ENCODE measurements around the gene HINT1. TPM values are rescaled to one million over a fixed set of nuclear protein-coding genes. Genes with fewer than 3 reads are reported as not detected.
"Not testable (repeated sequence)": the region's sequence is repeated elsewhere in the genome, so short reads cannot be mapped to it uniquely, and the experiment has no call there.

Gene HINT1
- total RNA-seq, 1 donor from 2014 or later, result 207 TPM

DNA sequence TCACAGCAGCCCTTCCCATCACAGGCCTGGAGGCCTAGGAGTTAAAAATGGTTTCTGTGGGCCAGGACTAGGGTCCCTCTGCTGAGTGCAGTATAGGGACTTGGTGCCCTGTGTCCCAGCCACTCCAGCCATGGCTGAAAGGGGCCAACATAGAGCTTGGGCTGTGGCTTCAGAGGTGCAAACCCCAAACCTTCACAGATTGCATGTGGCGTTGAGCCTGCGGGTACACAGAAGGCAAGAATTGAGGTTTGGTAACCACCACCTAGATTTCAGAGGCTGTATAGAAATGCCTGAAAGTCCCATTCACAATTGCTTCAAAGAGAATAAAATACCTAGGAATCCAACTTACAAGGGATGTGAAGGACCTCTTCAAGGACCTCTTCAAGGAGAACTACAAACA lies 37.8 kb downstream of the HINT1 start:
- H3K36me3 ChIP-seq (ENCODE audit: control insufficient read depth in 3 of 3, insufficient read depth in 3 of 3, low read length in 3 of 3); H3K9ac ChIP-seq (ENCODE audit: low read depth in 1 of 3, low read length in 3 of 3); H3K9me3 ChIP-seq (ENCODE audit: control insufficient read depth in 3 of 3, low read length in 3 of 3); H3K27me3 ChIP-seq (ENCODE audit: control insufficient read depth in 3 of 3, insufficient read depth in 3 of 3, low read length in 3 of 3); H3K4me3 ChIP-seq (ENCODE audit: low read length in 3 of 3); H3K27ac ChIP-seq (ENCODE audit: low read depth, low read length); H3K4me1 ChIP-seq (ENCODE audit: control insufficient read depth in 3 of 3, insufficient read depth in 3 of 3, low read length in 3 of 3): not testable (repeated sequence)

DNA sequence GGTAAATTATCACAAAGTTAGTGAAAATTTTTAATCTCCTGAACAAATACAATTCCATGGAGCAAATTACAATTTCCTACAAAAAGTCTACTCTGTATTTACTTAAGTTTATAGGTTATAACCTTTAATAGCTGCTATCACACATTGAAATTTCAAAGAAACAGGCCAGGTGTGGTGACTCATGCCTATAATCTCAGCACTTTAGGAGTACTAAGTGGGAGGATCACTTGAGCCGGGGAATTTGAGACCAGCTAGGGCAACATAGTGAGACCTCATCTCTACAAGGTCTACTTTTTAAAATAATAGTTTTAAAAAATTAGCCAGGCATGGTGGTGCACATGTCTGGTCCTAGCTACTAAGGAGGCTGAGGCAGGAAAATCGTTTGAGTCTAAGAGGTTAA lies 50.3 kb downstream of the HINT1 start:
- H3K27me3 ChIP-seq (ENCODE audit: control insufficient read depth in 3 of 3, insufficient read depth in 3 of 3, low read length in 3 of 3), result no peaks in the 10 kb centered on the region
- no peak overlapping the region for H3K9ac ChIP-seq (ENCODE audit: low read depth in 1 of 3, low read length in 3 of 3)
- no peak overlapping the region for H3K4me3 ChIP-seq (ENCODE audit: low read length in 3 of 3)
- H3K4me1 ChIP-seq (ENCODE audit: control insufficient read depth in 3 of 3, insufficient read depth in 3 of 3, low read length in 3 of 3), result no peaks in the 10 kb centered on the region
- H3K36me3 ChIP-seq (ENCODE audit: control insufficient read depth in 3 of 3, insufficient read depth in 3 of 3, low read length in 3 of 3), result no peaks in the 10 kb centered on the region
- no peaks in the 10 kb centered on the region for H3K9me3 ChIP-seq (ENCODE audit: control insufficient read depth in 3 of 3, low read length in 3 of 3)
- H3K27ac ChIP-seq (ENCODE audit: low read depth, low read length), result no peak overlapping the region

DNA sequence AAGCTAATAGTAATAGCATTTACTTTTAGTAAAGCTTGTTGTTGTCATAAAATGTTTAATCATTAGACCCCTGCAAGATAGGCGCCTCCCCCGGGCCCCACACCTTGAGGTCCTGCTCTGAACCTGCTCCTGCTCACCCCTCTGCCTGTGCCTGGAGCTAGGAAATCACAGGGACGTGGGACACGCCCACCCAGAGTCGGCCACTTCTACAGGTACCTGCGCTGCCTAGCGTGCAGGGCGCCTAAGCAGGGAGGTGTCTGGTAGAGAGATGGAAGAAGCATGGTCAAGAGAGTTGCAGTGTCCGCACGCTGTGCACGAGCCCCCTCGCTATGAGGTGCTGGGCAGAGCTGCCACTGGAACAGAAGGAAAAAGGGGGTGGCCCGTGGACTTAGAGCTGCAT lies 52.6 kb downstream of the HINT1 start:
- Histone ChIP-seq H3K9me3 (ENCODE audit: control insufficient read depth in 3 of 3, low read length in 3 of 3) (no peaks in the 10 kb centered on the region), H3K27ac (ENCODE audit: low read depth, low read length) (no peak overlapping the region), H3K4me3 (ENCODE audit: low read length in 3 of 3) (no peak overlapping the region), H3K27me3 (ENCODE audit: control insufficient read depth in 3 of 3, insufficient read depth in 3 of 3, low read length in 3 of 3) (no peaks in the 10 kb centered on the region), H3K4me1 (ENCODE audit: control insufficient read depth in 3 of 3, insufficient read depth in 3 of 3, low read length in 3 of 3) (no peaks in the 10 kb centered on the region), H3K36me3 (ENCODE audit: control insufficient read depth in 3 of 3, insufficient read depth in 3 of 3, low read length in 3 of 3) (no peaks in the 10 kb centered on the region), H3K9ac (ENCODE audit: low read depth in 1 of 3, low read length in 3 of 3) (no peak overlapping the region)

DNA sequence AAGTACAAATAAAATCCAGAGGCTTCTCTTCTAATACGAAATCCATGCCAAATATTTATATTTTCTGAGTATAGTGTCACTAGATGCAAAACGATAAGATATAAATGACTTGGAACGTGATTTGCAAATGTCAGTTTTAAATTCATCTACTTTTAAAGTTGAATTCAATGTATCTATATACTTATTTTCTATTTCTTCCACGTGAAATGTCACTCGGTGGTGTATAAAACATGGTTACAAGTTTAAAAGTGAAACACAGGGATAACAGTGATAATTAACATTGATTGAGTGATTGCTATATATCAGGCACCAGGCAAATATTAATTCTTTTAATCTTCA lies 54.8 kb downstream of the HINT1 start:
- Histone ChIP-seq H3K9ac (ENCODE audit: low read depth in 1 of 3, low read length in 3 of 3) (no peak overlapping the region), H3K9me3 (ENCODE audit: control insufficient read depth in 3 of 3, low read length in 3 of 3) (no peaks in the 10 kb centered on the region), H3K36me3 (ENCODE audit: control insufficient read depth in 3 of 3, insufficient read depth in 3 of 3, low read length in 3 of 3) (no peaks in the 10 kb centered on the region), H3K27me3 (ENCODE audit: control insufficient read depth in 3 of 3, insufficient read depth in 3 of 3, low read length in 3 of 3) (no peaks in the 10 kb centered on the region), H3K27ac (ENCODE audit: low read depth, low read length) (no peak overlapping the region), H3K4me1 (ENCODE audit: control insufficient read depth in 3 of 3, insufficient read depth in 3 of 3, low read length in 3 of 3) (no peaks in the 10 kb centered on the region), H3K4me3 (ENCODE audit: low read length in 3 of 3) (no peak overlapping the region)

DNA sequence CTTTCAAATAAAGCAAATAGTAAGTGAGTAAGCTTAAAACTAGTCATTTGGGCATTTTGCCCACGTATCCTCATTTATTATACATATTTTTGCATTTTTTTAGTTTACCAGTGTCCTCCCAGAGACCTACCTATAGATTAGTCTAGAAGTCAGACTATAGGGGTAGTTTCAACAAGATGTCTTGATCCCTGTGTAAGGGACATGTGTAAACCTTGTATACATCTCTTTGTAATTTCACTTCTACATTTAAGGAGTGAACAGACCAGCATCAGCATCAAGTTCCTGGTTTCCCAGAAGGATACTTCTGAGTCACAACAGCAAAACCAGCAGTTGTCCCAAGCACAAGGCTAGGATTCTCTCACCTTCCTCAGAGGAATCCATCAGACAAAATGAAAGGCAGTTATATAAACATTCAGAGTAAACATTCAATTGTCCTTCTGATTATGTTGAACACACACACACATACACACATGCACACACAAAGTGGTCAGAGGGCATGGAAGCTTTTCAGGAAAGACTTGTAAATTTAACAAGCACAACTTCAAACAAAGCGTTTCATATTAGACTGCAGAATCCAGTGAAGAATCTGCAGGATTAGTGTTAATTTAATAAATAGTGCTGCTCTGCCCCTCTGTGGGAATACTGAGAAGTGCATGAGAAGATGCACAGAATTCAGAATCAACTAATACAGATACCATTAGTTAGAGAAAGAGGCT lies 55.4 kb downstream of the HINT1 start:
- H3K27me3 ChIP-seq (ENCODE audit: control insufficient read depth in 3 of 3, insufficient read depth in 3 of 3, low read length in 3 of 3), result no peaks in the 10 kb centered on the region
- H3K9ac ChIP-seq (ENCODE audit: low read depth in 1 of 3, low read length in 3 of 3), result no peak overlapping the region
- no peaks in the 10 kb centered on the region for H3K4me1 ChIP-seq (ENCODE audit: control insufficient read depth in 3 of 3, insufficient read depth in 3 of 3, low read length in 3 of 3)
- H3K27ac ChIP-seq (ENCODE audit: low read depth, low read length), result no peak overlapping the region
- no peaks in the 10 kb centered on the region for H3K36me3 ChIP-seq (ENCODE audit: control insufficient read depth in 3 of 3, insufficient read depth in 3 of 3, low read length in 3 of 3)
- H3K4me3 ChIP-seq (ENCODE audit: low read length in 3 of 3), result no peak overlapping the region
- H3K9me3 ChIP-seq (ENCODE audit: control insufficient read depth in 3 of 3, low read length in 3 of 3), result no peaks in the 10 kb centered on the region

Other genes starting within 250 kb of the HINT1 start
- 13.6 TPM for gene LYRM7, start 5.7 kb upstream of the HINT1 start, total RNA-seq
- gene CDC42SE2, start 98.8 kb upstream of the HINT1 start, total RNA-seq, result 27.7 TPM

Measured in skeletal muscle tissue (tissue), 4 donors.